C4-2B (cell line): ENCODE results near the gene ELAVL3.

Experiments
- H3K27ac ChIP-seq: fragments of 450-650 bp; 2 replicates; pipeline ENCODE4 v1.5.1; 2017
- CTCF ChIP-seq: fragments of 450-650 bp; conservative IDR thresholded peaks from 2 replicates; pipeline ENCODE4 v1.5.1; 2017; ENCODE audit warnings: mild to moderate bottlenecking
- ZFX ChIP-seq: fragments of 450-650 bp; IDR thresholded peaks from 2 replicates; pipeline ENCODE4 v1.6.1; 2017

Gene ELAVL3

GRCh38 chr19:11496391-11497163 lies 15.7 kb upstream of the ELAVL3 start:
- TF ChIP-seq ZFX = no peak
- peak; percentile 86; the same call in 1 of the 2 replicates for TF ChIP-seq CTCF
- no peak overlapping the region for H3K27ac ChIP-seq

- TF ChIP-seq ZFX = no peak
- no peak for TF ChIP-seq CTCF
Observed at GRCh38 chr19:11495885-11496284, 15.0 kb upstream of the ELAVL3 start.

GRCh38 chr19:11495481-11495880 lies 14.6 kb upstream of the ELAVL3 start:
- no peak overlapping the region for H3K27ac ChIP-seq
- TF ChIP-seq ZFX (no peak), CTCF (no peak)

More at GRCh38 chr19:11495885-11496284, 15.0 kb upstream of the ELAVL3 start:
- no peak overlapping the region for H3K27ac ChIP-seq

GRCh38 chr19:11494634-11495285 lies 13.9 kb upstream of the ELAVL3 start:
- H3K27ac ChIP-seq = no peak overlapping the region
- TF ChIP-seq CTCF = no peak

GRCh38 chr19:11489378-11489777 lies 8.5 kb upstream of the ELAVL3 start:
- no peak overlapping the region for H3K27ac ChIP-seq
- no peak for TF ChIP-seq ZFX
- TF ChIP-seq CTCF = no peak

- TF ChIP-seq CTCF (no peak), ZFX (no peak)
- no peak overlapping the region for H3K27ac ChIP-seq
Observed at GRCh38 chr19:11486661-11487503, 6.0 kb upstream of the ELAVL3 start.
